Measurements from ENCODE around the gene PFN4.

DNA sequence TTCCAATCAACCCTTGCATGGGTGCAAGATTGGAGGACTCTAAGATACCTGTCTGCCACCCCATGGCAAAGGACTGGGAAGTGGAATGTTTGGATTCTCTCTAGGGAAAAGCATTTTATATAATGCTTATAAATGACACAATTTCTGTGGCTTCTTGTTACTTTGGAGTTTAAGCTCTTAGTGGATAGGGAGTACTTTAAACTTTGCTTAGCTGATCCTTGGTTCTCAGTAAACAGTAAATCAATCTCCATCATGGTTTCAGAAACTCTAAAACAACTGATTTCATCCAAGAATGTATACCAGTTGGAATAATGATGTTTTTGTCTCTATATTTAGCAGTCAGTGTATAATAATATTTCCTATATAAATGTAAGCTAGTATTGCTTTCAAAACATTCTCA lies 37.6 kb upstream of the PFN4 start:
- TF ChIP-seq, protein P1, sequence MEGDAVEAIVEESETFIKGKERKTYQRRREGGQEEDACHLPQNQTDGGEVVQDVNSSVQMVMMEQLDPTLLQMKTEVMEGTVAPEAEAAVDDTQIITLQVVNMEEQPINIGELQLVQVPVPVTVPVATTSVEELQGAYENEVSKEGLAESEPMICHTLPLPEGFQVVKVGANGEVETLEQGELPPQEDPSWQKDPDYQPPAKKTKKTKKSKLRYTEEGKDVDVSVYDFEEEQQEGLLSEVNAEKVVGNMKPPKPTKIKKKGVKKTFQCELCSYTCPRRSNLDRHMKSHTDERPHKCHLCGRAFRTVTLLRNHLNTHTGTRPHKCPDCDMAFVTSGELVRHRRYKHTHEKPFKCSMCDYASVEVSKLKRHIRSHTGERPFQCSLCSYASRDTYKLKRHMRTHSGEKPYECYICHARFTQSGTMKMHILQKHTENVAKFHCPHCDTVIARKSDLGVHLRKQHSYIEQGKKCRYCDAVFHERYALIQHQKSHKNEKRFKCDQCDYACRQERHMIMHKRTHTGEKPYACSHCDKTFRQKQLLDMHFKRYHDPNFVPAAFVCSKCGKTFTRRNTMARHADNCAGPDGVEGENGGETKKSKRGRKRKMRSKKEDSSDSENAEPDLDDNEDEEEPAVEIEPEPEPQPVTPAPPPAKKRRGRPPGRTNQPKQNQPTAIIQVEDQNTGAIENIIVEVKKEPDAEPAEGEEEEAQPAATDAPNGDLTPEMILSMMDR (IDR thresholded peaks at IDR 0.05 in 8 of 11, conservative IDR thresholded peaks at IDR 0.05 in 3 of 11): no peak
- no peak for TF ChIP-seq POLR2AphosphoS5 (IDR thresholded peaks at IDR 0.05)

Measured in spleen (tissue), 7 donors.